ENCODE data around the gene PCDHGA6. TPM values are rescaled to one million over a fixed set of nuclear protein-coding genes. Genes with fewer than 3 reads are reported as not detected.
"Not testable (repeated sequence)": the region's sequence is repeated elsewhere in the genome, so short reads cannot be mapped to it uniquely, and the experiment has no call there.

The PCDHGA6 gene
- total RNA-seq, 1 donor from 2014 or later: 0.41 TPM

- no peaks in the 10 kb centered on the region for H3K4me1 Mint-ChIP-seq (ENCODE audit: low read depth, unreplicated experiment)
- peaks cover 2% of the 10 kb centered on the region for H3K27me3 Mint-ChIP-seq (ENCODE audit: low read depth, unreplicated experiment)
Measured at GRCh38 chr5:141338538-141339306, 35.0 kb upstream of the PCDHGA6 start, which contains the start of gene PCDHGA2. PCDHGA2 (plus strand) TSS chr5:141338760.

GRCh38 chr5:141340781-141341354, 32.8 kb upstream of the PCDHGA6 start:
- H3K9me3 ChIP-seq (ENCODE audit: insufficient read depth, low read depth, low read length): peaks cover 36% of the 10 kb centered on the region
- H3K36me3 Mint-ChIP-seq (ENCODE audit: low read depth, unreplicated experiment); H3K27ac ChIP-seq (ENCODE audit: low read depth, low read length); H3K79me2 ChIP-seq (ENCODE audit: insufficient read depth, low read length); H3K4me1 ChIP-seq (ENCODE audit: insufficient read depth, low read length); H3K27me3 Mint-ChIP-seq (ENCODE audit: low read depth, unreplicated experiment); H3K4me3 Mint-ChIP-seq (ENCODE audit: unreplicated experiment); FAIRE-seq; H3K4me3 ChIP-seq (ENCODE audit: insufficient read depth, low read depth, low read length); H3K4me2 ChIP-seq (ENCODE audit: low read length); DNase-seq (ENCODE audit: low read depth); H2AFZ ChIP-seq (ENCODE audit: low read depth, low read length); H3K27me3 ChIP-seq (ENCODE audit: insufficient read depth, low read length); H3K9ac ChIP-seq (ENCODE audit: low read length); H3K4me1 Mint-ChIP-seq (ENCODE audit: low read depth, unreplicated experiment); H3K36me3 ChIP-seq (ENCODE audit: insufficient read depth, low read length); H4K20me1 ChIP-seq (ENCODE audit: insufficient read depth, low read length); H3K27ac Mint-ChIP-seq (ENCODE audit: unreplicated experiment): not testable (repeated sequence)
- peaks cover 48% of the 10 kb centered on the region for H3K9me3 Mint-ChIP-seq (ENCODE audit: unreplicated experiment)

More at GRCh38 chr5:141338538-141339306, 35.0 kb upstream of the PCDHGA6 start, which contains the start of gene PCDHGA2:
- Histone ChIP-seq H3K4me1 (ENCODE audit: insufficient read depth, low read length) (no peaks in the 10 kb centered on the region), H3K27ac (ENCODE audit: low read depth, low read length) (no peak within 1 kb of the TSS), H3K4me2 (ENCODE audit: low read length) (peak within 1 kb of the TSS; percentile 80), H3K79me2 (ENCODE audit: insufficient read depth, low read length) (no peaks in the 10 kb centered on the region), H3K9me3 (ENCODE audit: insufficient read depth, low read depth, low read length) (peaks cover 23% of the 10 kb centered on the region), H3K27me3 (ENCODE audit: insufficient read depth, low read length) (peaks cover 3% of the 10 kb centered on the region), H2AFZ (ENCODE audit: low read depth, low read length) (peak within 1 kb of the TSS; percentile 77), H3K9ac (ENCODE audit: low read length) (no peak within 1 kb of the TSS), H4K20me1 (ENCODE audit: insufficient read depth, low read length) (no peaks in the 10 kb centered on the region), H3K36me3 (ENCODE audit: insufficient read depth, low read length) (no peaks in the 10 kb centered on the region), H3K4me3 (ENCODE audit: insufficient read depth, low read depth, low read length) (peak within 1 kb of the TSS; percentile 61)
- Mint-ChIP-seq H3K4me3 (ENCODE audit: unreplicated experiment) (no peak within 1 kb of the TSS), H3K36me3 (ENCODE audit: low read depth, unreplicated experiment) (peaks cover 3% of the 10 kb centered on the region), H3K27ac (ENCODE audit: unreplicated experiment) (no peak within 1 kb of the TSS), H3K9me3 (ENCODE audit: unreplicated experiment) (peaks cover 41% of the 10 kb centered on the region)
- TF ChIP-seq, protein P1, sequence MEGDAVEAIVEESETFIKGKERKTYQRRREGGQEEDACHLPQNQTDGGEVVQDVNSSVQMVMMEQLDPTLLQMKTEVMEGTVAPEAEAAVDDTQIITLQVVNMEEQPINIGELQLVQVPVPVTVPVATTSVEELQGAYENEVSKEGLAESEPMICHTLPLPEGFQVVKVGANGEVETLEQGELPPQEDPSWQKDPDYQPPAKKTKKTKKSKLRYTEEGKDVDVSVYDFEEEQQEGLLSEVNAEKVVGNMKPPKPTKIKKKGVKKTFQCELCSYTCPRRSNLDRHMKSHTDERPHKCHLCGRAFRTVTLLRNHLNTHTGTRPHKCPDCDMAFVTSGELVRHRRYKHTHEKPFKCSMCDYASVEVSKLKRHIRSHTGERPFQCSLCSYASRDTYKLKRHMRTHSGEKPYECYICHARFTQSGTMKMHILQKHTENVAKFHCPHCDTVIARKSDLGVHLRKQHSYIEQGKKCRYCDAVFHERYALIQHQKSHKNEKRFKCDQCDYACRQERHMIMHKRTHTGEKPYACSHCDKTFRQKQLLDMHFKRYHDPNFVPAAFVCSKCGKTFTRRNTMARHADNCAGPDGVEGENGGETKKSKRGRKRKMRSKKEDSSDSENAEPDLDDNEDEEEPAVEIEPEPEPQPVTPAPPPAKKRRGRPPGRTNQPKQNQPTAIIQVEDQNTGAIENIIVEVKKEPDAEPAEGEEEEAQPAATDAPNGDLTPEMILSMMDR (IDR thresholded peaks at IDR 0.05; ENCODE audit: insufficient read depth, low read depth, low read length): peak; percentile 41
- no peak for TF ChIP-seq EZH2 (IDR thresholded peaks at IDR 0.05; ENCODE audit: insufficient read depth, low read length)
- DNase-seq (ENCODE audit: low read depth): peak; percentile 28
- FAIRE-seq: no peak

DNA sequence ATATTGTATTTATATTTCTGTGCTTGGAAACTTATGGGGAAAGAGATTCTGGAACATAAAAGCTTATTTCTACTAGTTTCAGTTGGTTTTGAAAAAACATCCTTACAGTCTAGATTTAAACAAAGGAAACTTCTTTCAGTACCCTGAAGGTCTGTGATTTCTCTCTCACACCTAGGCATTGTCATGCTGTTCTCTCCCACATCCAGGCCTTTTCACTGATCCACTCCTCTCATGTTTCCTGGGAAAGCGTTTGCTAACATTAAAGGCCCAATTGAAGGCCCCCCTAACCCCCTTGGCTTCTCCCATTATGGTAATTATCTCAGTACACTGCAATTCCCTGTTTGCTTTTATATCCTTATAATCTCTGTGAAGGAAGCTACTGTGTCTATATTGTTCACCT, 30.9 kb upstream of the PCDHGA6 start:
- no peak for FAIRE-seq
- Histone ChIP-seq H3K79me2 (ENCODE audit: insufficient read depth, low read length) (no peaks in the 10 kb centered on the region), H3K4me1 (ENCODE audit: insufficient read depth, low read length) (no peaks in the 10 kb centered on the region), H3K36me3 (ENCODE audit: insufficient read depth, low read length) (no peaks in the 10 kb centered on the region), H3K27ac (ENCODE audit: low read depth, low read length) (no peak overlapping the region), H2AFZ (ENCODE audit: low read depth, low read length) (no peak overlapping the region), H4K20me1 (ENCODE audit: insufficient read depth, low read length) (no peaks in the 10 kb centered on the region), H3K4me2 (ENCODE audit: low read length) (no peak overlapping the region), H3K9ac (ENCODE audit: low read length) (no peak overlapping the region), H3K4me3 (ENCODE audit: insufficient read depth, low read depth, low read length) (no peak overlapping the region), H3K9me3 (ENCODE audit: insufficient read depth, low read depth, low read length) (peaks cover 36% of the 10 kb centered on the region), H3K27me3 (ENCODE audit: insufficient read depth, low read length) (peaks cover 3% of the 10 kb centered on the region)
- DNase-seq (ENCODE audit: low read depth): no peak
- Mint-ChIP-seq H3K27ac (ENCODE audit: unreplicated experiment) (no peak overlapping the region), H3K9me3 (ENCODE audit: unreplicated experiment) (peaks cover 52% of the 10 kb centered on the region), H3K36me3 (ENCODE audit: low read depth, unreplicated experiment) (peaks cover 6% of the 10 kb centered on the region), H3K27me3 (ENCODE audit: low read depth, unreplicated experiment) (peaks cover 2% of the 10 kb centered on the region), H3K4me3 (ENCODE audit: unreplicated experiment) (no peak overlapping the region), H3K4me1 (ENCODE audit: low read depth, unreplicated experiment) (no peaks in the 10 kb centered on the region)
- no peak for TF ChIP-seq EZH2 (IDR thresholded peaks at IDR 0.05; ENCODE audit: insufficient read depth, low read length)
- TF ChIP-seq, protein P1 (IDR thresholded peaks at IDR 0.05; ENCODE audit: insufficient read depth, low read depth, low read length): no peak

Data from astrocyte (in vitro differentiated cells and primary cell).